ENCODE data around the gene GLI1.
A peak's percentile ranks its signal among the peaks of the same experiment; 100 is the strongest.
"Not testable (repeated sequence)": the region's sequence is repeated elsewhere in the genome, so short reads cannot be mapped to it uniquely, and the experiment has no call there.

Gene GLI1

DNA sequence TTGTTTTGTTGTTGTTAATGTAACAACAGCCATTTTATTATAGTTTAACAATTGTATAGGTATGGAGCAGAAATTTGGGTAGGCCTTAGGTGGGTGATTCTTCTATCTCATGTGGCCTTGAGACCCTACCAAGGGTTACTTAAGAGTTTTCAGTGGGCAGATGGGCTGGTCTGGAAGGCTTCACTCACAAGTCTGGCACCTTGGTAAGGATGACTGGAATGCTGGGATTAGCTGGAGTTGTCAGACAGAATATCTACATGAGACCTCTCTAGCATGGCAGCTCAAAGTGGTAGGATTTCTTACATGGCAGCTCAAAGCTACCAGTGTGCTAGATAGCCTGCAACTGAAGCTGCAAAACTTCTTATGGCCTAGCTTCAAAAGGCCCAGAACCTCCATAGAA lies 26.1 kb downstream of the GLI1 start:
- H3K4me1 Mint-ChIP-seq (ENCODE audit: low read depth) = peaks cover 39% of the 10 kb centered on the region
- peaks cover 33% of the 10 kb centered on the region for H3K36me3 Mint-ChIP-seq (ENCODE audit: low read depth)
- DNase-seq = no peak
- no peak overlapping the region for H3K4me3 Mint-ChIP-seq
- H3K27me3 Mint-ChIP-seq = no peaks in the 10 kb centered on the region
- H3K9me3 Mint-ChIP-seq = no peaks in the 10 kb centered on the region
- H3K27ac Mint-ChIP-seq = no peak overlapping the region

DNA sequence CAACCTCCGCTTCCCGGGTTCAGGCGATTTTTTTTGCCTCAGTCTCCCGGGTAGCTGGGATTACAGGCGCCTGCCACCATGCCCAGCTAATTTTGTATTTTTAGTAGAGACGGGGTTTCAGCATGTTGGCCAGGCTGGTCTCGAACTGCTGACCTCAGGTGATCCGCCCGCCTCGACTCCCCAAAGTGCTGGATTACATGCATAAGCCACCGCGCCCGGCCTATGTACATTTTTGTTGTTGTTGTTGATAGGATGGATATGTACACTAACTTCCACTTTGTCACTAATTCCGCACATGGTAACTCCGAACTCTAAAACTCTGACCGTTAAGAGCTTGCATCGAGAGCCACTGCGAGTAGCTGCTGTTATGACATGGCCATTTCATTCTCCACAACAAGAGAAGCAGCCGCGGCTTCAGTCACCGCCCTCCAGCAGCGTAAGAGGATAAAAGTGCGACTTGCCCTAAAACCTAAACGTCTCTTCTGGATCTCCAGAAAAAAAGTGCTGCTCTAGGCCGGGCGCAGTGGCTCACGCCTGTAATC lies 27.5 kb downstream of the GLI1 start:
- H3K27me3 Mint-ChIP-seq = no peaks in the 10 kb centered on the region
- H3K4me3 Mint-ChIP-seq = peak overlapping the region; percentile 89
- peaks cover 44% of the 10 kb centered on the region for H3K36me3 Mint-ChIP-seq (ENCODE audit: low read depth)
- H3K27ac Mint-ChIP-seq = peak overlapping the region; percentile 94
- no peak for DNase-seq
- peaks cover 34% of the 10 kb centered on the region for H3K4me1 Mint-ChIP-seq (ENCODE audit: low read depth)
- no peaks in the 10 kb centered on the region for H3K9me3 Mint-ChIP-seq

DNA sequence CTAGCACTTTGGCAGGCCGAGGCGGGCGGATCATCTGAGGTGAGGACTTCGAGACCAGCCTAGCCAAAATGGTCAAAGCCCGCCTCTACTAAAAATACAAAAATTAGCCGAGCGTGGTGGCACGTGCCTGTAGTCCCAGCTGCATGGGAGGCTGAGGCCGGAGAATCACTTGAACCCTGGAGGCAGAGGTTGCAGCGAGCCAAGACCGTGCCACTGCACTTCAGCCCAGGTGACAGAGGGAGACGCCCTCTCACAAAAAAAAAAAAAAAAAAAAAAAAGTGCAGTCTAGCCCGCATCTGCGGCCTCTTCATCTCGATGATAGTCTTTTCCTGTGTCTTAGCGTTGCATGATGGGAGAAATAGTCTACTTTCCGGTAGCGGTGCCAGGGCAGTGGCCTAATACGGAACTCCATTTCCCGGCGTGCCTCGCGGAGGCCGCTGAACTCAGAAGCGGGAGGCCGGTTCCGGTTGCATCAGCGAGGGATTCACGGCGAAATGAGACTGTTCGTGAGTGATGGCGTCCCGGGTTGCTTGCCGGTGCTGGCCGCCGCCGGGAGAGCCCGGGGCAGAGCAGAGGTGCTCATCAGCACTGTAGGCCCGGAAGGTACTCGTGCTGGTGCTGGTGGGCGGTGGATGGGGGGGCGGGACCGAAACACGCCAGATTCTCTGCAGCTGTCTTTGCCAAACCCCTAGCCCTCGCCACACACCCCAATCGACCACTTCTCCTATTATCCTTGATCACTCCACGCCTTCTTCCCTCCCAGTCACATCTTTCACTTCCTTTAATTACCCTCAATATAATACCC lies 28.2 kb downstream of the GLI1 start, which contains the start of gene MARS1:
TSS of gene MARS1 (plus strand) at position 472 of the 805 bp plus-strand sequence. CDS start at position 495, 23 bp downstream.
- Mint-ChIP-seq H3K27me3 (no peaks in the 10 kb centered on the region), H3K4me3 (peak within 1 kb of the TSS; percentile 89), H3K36me3 (ENCODE audit: low read depth) (peaks cover 51% of the 10 kb centered on the region), H3K9me3 (no peaks in the 10 kb centered on the region), H3K4me1 (ENCODE audit: low read depth) (peaks cover 36% of the 10 kb centered on the region), H3K27ac (peak within 1 kb of the TSS; percentile 94)
- DNase-seq = peak; percentile 92

DNA sequence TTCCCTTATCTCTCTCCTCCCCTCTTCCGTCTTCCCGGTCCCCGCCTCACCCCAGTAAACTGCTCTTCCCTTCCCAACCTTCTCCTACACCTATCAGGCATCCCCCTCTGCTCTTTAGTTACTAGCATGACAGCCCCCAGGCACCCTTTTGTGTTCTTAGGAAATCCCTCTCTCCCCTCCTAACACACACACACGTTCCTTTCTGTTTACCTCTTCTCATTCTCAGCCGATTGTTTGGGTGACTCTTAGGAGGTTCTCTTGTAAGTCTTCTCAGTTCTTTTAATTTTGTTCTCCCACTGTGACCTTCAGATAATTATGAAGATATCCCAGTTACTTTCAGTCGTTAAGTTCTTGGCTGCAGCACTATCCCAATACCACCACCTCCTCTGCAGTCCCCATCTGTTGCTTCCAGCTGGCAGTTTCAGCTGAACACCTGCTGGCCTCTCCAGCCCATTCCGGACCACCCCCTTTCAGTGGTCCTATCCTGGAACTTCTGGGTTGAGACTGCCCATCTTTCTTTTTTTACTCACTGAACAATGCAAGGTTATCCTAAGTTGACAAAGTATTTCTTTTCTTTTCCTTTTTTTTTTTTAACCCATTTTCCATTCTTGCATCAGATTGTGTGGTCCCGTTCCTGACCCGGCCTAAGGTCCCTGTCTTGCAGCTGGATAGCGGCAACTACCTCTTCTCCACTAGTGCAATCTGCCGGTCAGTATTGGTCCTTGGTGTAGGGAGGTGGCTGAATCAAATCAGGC lies 29.0 kb downstream of the GLI1 start:
- Mint-ChIP-seq H3K4me1 (ENCODE audit: low read depth) (peaks cover 32% of the 10 kb centered on the region), H3K4me3 (peak overlapping the region; percentile 89), H3K9me3 (no peaks in the 10 kb centered on the region), H3K27ac (peak overlapping the region; percentile 94), H3K27me3 (no peaks in the 10 kb centered on the region), H3K36me3 (ENCODE audit: low read depth) (peaks cover 54% of the 10 kb centered on the region)
- DNase-seq = no peak

DNA sequence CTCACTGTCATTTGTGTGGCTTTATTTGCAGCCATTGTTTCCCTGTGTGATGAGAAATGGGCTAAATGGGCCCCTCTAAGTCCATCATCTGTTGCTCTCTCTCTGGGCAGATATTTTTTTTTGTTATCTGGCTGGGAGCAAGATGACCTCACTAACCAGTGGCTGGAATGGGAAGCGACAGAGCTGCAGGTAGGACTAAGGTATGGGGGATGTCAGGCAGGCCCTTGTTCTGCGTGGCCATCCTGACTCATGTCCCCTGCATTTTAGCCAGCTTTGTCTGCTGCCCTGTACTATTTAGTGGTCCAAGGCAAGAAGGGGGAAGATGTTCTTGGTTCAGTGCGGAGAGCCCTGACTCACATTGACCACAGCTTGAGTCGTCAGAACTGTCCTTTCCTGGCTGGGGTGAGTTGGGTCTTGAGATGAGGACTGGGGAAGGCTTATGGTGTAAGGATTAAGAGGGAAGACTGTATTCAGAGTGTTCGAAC lies 29.6 kb downstream of the GLI1 start:
- no peaks in the 10 kb centered on the region for H3K9me3 Mint-ChIP-seq
- DNase-seq = no peak
- peaks cover 57% of the 10 kb centered on the region for H3K36me3 Mint-ChIP-seq (ENCODE audit: low read depth)
- peak overlapping the region; percentile 89 for H3K4me3 Mint-ChIP-seq
- H3K27me3 Mint-ChIP-seq = no peaks in the 10 kb centered on the region
- peak overlapping the region; percentile 94 for H3K27ac Mint-ChIP-seq
- peaks cover 32% of the 10 kb centered on the region for H3K4me1 Mint-ChIP-seq (ENCODE audit: low read depth)

DNA sequence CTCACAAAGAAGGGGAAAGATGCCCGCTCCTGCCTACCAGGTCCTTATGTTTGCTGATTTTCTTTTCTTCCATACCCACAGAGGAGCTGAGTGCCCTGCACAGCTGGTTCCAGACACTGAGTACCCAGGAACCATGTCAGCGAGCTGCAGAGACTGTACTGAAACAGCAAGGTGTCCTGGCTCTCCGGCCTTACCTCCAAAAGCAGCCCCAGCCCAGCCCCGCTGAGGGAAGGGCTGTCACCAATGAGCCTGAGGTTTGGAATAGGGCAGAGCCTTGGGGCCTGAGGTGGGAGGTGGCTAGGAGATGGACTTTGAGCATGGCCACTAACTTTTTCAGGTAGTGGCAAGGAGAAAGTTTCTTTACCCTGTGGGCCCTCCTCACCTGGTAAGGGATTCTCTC lies 30.5 kb downstream of the GLI1 start:
- Mint-ChIP-seq H3K27ac (peak overlapping the region; percentile 94), H3K27me3 (no peaks in the 10 kb centered on the region)

DNA sequence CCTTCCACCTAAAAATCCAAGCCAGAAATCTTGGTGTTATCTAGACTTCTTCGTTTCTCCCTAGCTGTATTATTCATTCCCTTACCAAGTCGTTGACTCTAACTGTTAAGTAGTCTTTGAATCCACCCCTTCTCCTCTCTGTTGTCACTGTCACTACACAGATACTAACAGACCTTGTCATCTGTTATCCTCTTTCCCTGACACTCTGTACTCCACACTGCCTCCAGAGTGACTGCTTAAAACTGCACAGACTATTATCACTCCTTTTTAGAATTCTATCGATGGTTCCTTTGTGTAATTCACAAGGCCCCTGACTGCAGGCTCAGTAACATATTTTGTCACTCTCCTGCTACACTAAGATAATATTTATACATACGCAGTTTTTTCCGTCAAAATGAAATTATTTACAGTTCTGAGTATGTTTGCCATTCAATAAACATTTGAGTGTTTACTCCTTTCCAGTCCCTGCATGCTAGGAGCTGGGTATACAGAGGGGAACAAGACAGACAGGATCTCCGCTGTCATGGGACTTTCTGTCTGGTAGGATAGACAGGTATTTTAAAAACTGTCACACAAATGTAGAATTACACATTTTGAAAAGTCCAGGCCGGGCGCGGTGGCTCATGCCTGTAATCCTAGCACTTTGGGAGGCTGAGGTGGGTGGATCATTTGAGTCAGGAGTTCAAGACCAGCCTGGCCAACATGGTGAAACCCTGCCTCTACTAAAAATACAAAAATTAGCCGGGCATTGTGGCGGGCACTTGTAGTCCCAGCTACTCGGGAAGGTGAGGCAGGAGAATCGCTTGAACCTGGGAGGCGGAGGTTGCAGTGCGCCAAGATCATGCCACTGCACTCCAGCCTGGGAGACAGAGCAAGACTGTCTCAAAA lies 32.1 kb downstream of the GLI1 start:
- H3K4me3 Mint-ChIP-seq = no peak overlapping the region
- H3K36me3 Mint-ChIP-seq (ENCODE audit: low read depth) = peaks cover 76% of the 10 kb centered on the region

More for the DNA sequence above, 30.5 kb downstream of the GLI1 start:
- H3K4me3 Mint-ChIP-seq = peak overlapping the region; percentile 89
- no peak for DNase-seq
- H3K4me1 Mint-ChIP-seq (ENCODE audit: low read depth) = peaks cover 32% of the 10 kb centered on the region
- H3K36me3 Mint-ChIP-seq (ENCODE audit: low read depth) = peaks cover 62% of the 10 kb centered on the region
- no peaks in the 10 kb centered on the region for H3K9me3 Mint-ChIP-seq

DNA sequence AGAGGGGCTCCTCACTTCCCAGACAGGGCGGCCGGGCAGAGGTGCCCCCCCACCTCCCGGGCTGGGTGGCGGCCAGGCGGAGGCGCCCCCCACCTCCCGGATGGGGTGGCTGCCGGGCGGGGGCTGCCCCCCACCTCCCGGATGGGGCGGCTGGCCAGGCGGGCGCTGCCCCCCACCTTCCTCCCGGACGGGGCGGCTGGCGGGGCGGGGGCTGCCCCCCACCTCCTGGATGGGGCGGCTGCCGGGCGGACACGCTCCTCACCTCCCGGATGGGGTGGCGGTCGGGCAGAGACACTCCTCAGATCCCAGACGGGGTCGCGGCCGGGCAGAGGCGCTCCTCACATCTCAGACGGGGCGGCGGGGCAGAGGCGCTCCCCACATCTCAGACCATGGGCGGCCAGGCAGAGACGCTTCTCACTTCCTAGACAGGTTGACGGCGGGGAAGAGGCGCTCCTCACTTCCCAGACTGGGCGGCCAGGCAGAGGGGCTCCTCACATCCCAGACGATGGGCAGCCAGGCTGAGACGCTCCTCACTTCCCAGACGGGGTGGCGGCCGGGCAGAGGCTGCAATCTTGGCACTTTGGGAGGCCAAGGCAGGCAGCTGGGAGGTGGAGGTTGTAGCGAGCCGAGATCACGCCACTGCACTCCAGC lies 35.6 kb downstream of the GLI1 start:
- Mint-ChIP-seq H3K4me1 (ENCODE audit: low read depth) (peaks cover 26% of the 10 kb centered on the region), H3K36me3 (ENCODE audit: low read depth) (peaks cover 85% of the 10 kb centered on the region)
- not testable (repeated sequence) for H3K27me3 Mint-ChIP-seq, DNase-seq, H3K27ac Mint-ChIP-seq, H3K9me3 Mint-ChIP-seq, H3K4me3 Mint-ChIP-seq

More for the DNA sequence above, 32.1 kb downstream of the GLI1 start:
- Mint-ChIP-seq H3K27me3 (no peaks in the 10 kb centered on the region), H3K27ac (peak overlapping the region; percentile 66), H3K9me3 (no peaks in the 10 kb centered on the region), H3K4me1 (ENCODE audit: low read depth) (peaks cover 33% of the 10 kb centered on the region)
- DNase-seq = no peak

DNA sequence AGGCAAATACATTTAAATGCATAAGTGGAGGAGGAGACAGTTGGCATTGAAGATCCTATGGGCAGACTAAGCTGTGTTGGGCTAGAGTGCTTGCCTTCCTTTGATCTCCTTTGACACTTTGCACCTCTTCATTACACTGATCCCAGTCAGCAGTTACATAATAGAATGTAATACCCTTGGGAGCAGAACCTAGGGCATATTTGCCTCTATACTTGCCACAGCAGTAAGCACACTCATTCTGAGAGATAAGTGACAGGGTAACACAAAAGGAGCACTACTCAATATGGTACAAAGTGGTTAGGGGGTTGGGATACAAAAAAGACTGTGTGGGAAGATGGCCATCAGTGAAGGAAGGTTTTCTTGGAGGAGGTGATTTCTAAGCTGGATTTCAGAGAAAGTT lies 37.2 kb downstream of the GLI1 start:
- Mint-ChIP-seq H3K4me3 (no peak overlapping the region), H3K36me3 (ENCODE audit: low read depth) (peaks cover 85% of the 10 kb centered on the region), H3K27ac (peak overlapping the region; percentile 74), H3K4me1 (ENCODE audit: low read depth) (peaks cover 20% of the 10 kb centered on the region), H3K9me3 (no peaks in the 10 kb centered on the region), H3K27me3 (no peaks in the 10 kb centered on the region)
- no peak for DNase-seq

DNA sequence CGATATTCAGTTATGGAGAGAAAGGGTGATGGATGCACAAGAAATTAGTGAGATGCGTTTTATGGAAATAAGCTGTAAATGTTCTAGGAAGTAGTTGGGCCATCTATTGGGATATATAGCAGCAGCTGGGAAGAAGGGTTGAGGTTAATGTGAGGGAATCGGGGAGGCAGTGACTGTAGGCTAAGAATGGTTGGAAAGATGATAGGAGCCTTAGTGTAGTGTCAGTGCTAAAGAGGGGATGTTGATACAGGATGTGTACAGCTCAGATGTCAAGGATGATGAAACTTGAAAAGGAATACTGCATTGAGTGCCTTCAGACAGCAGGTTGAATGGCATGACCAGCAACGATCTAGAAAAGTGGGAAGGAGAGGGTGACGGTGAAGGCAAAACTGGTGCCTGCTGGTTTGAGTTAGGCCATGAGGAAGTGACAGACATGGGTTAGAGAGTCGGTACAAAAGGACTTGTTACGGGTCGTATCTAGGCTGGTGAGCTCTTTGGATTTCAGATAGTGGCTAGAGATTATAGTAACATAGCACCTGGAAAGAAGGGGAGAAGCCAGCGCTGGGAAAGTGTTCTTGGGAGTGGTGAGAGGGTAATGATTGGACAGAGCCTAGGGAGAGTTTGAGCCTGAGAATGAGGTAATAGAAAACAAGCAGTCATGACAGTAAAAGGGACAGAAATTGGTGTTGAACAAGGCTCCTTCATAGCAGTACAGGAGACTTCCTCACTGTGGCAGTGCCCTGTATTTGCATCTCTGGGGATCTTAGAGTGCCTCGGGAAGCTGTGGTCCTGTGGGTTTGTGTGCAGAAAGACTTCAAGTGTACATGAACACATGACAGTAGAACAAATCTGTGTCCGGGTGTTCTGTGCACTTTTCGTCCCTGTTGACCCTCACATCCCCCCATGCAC lies 37.9 kb downstream of the GLI1 start:
- H3K27ac Mint-ChIP-seq = peak overlapping the region; percentile 74
- peaks cover 20% of the 10 kb centered on the region for H3K4me1 Mint-ChIP-seq (ENCODE audit: low read depth)
- no peaks in the 10 kb centered on the region for H3K27me3 Mint-ChIP-seq
- H3K36me3 Mint-ChIP-seq (ENCODE audit: low read depth) = peaks cover 85% of the 10 kb centered on the region
- DNase-seq = no peak
- H3K9me3 Mint-ChIP-seq = no peaks in the 10 kb centered on the region
- H3K4me3 Mint-ChIP-seq = no peak overlapping the region

DNA sequence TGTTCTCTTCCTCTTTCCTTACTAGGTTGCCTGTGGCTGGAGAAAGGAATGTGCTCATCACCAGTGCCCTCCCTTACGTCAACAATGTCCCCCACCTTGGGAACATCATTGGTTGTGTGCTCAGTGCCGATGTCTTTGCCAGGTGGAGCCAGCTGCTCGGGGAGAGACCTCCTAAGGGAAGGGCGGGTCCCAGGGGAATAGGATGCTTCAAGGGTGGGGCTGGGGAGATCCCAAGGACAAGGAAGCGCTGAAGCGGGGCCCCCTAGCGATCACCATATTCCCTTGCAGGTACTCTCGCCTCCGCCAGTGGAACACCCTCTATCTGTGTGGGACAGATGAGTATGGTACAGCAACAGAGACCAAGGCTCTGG lies 38.5 kb downstream of the GLI1 start:
- no peak for DNase-seq
- H3K27ac Mint-ChIP-seq = peak overlapping the region; percentile 74
- H3K36me3 Mint-ChIP-seq (ENCODE audit: low read depth) = peaks cover 85% of the 10 kb centered on the region
- peaks cover 15% of the 10 kb centered on the region for H3K4me1 Mint-ChIP-seq (ENCODE audit: low read depth)
- H3K9me3 Mint-ChIP-seq = no peaks in the 10 kb centered on the region
- H3K4me3 Mint-ChIP-seq = no peak overlapping the region
- no peaks in the 10 kb centered on the region for H3K27me3 Mint-ChIP-seq

DNA sequence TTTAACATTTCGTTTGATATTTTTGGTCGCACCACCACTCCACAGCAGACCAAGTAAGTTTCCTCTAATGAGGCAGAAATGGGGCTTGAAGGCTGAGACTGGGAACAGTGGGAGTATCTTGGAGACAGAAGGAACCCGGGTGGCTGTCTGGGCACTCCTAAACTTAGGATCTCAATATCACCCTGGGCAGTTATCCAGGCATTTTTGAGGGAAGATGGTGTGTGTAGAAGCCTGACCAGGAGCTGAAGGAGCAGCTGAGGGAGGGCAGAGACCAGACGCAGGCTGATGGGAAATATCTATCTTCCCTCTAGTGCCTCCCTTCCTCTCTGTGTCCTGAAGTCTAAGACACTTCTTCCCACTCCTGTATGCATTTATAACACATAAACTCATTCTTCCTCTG lies 39.0 kb downstream of the GLI1 start:
- no peaks in the 10 kb centered on the region for H3K27me3 Mint-ChIP-seq
- peaks cover 15% of the 10 kb centered on the region for H3K4me1 Mint-ChIP-seq (ENCODE audit: low read depth)
- H3K36me3 Mint-ChIP-seq (ENCODE audit: low read depth) = peaks cover 90% of the 10 kb centered on the region
- no peak overlapping the region for H3K4me3 Mint-ChIP-seq
- DNase-seq = no peak
- H3K27ac Mint-ChIP-seq = peak overlapping the region; percentile 74
- no peaks in the 10 kb centered on the region for H3K9me3 Mint-ChIP-seq

DNA sequence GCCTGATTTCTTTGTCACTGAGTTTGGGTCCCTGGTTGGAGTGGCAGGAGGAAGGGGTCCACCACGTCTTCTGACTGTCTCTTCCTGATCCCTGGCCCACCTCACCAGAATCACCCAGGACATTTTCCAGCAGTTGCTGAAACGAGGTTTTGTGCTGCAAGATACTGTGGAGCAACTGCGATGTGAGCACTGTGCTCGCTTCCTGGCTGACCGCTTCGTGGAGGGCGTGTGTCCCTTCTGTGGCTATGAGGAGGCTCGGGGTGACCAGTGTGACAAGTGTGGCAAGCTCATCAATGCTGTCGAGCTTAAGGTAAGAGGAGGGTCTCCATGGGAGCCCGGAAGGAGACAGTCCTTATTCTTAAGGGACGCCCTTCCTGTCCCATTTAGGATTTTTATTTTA lies 40.6 kb downstream of the GLI1 start:
- DNase-seq = no peak
- Mint-ChIP-seq H3K27ac (no peak overlapping the region), H3K36me3 (ENCODE audit: low read depth) (peaks cover 97% of the 10 kb centered on the region), H3K27me3 (no peaks in the 10 kb centered on the region), H3K4me1 (ENCODE audit: low read depth) (peaks cover 17% of the 10 kb centered on the region), H3K4me3 (no peak overlapping the region), H3K9me3 (no peaks in the 10 kb centered on the region)
